ENCODE data around the gene SNORC. TPM values are rescaled to one million over a fixed set of nuclear protein-coding genes. Genes with fewer than 3 reads are reported as not detected.

The SNORC gene
- total RNA-seq, 1 experiment from 2014 or later = 3.4 TPM

GRCh38 chr2:232896111-232896510 lies 26.0 kb downstream of the SNORC start:
- peaks cover 3% of the 10 kb centered on the region; the same call in 1 of the 2 replicates for H3K27me3 Mint-ChIP-seq (ENCODE audit: low read depth)
- CTCF ChIA-PET = interaction anchor here (0.8 kb wide), 1 partner anchor 70 kb away, joined by 3 read pairs; no protein-coding TSS in a partner anchor
- no peaks in the 10 kb centered on the region for H3K9me3 Mint-ChIP-seq
- POLR2A ChIA-PET = no interaction called here
- no peak overlapping the region for H3K4me3 Mint-ChIP-seq
- H3K27ac Mint-ChIP-seq = no peak overlapping the region
- TF ChIP-seq, protein P1, sequence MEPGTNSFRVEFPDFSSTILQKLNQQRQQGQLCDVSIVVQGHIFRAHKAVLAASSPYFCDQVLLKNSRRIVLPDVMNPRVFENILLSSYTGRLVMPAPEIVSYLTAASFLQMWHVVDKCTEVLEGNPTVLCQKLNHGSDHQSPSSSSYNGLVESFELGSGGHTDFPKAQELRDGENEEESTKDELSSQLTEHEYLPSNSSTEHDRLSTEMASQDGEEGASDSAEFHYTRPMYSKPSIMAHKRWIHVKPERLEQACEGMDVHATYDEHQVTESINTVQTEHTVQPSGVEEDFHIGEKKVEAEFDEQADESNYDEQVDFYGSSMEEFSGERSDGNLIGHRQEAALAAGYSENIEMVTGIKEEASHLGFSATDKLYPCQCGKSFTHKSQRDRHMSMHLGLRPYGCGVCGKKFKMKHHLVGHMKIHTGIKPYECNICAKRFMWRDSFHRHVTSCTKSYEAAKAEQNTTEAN (CRISPR knock-in tag; IDR thresholded peaks at IDR 0.05) = no peak
- TF ChIP-seq ETV6 (CRISPR knock-in tag; IDR thresholded peaks at IDR 0.05) (no peak), NFATC4 (CRISPR knock-in tag; IDR thresholded peaks at IDR 0.05) (no peak), MAX (CRISPR knock-in tag; IDR thresholded peaks at IDR 0.05) (no peak)
- no peaks in the 10 kb centered on the region for H3K36me3 Mint-ChIP-seq
- H3K4me1 Mint-ChIP-seq = peaks cover 9% of the 10 kb centered on the region
- DNase-seq (ENCODE audit: low spot score) = no peak
- no peak for ATAC-seq

DNA sequence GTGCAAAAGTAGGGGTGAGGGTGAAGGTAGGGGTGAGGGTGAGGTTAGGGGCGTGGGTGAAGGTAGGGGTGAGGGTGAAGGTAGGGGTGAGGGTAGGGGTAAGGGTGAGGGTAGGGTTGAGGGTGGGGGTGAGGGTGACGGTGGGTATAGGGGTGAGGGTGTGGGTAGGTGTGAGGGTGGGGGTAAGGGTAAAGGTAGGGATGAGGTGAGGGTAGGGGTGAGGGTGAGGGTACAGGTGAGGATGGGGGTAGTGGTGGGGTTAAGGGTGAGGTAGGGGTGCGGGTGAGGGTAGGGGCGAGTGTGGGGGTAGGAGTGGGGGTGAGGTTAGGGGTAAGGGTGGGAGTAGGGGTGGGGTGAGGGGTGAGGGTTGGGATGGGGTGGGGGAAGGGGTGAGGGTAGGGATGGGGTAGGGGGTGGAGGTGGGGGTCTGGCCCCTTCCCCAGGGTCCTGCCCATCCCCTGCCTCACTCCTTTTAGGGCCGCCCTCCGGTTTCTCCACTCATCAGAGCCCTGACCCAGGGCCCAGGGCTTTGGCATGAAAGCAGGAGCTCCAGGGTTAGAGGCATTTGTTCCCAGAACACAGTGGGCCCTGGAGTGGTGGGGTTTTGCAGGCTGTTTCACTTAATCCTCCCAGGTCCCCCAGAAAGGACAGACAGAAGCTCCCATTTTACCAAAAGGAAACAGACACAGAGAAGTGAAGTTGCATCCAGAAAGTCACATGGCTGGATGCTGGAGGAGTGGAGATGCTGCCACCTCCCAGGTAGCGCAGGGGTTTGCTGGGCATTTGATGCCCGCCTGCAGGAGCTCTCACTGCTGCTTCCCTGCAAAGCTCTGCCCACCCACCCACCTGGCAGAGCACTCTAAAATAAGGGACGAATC lies 26.9 kb downstream of the SNORC start:
- Mint-ChIP-seq H3K27me3 (ENCODE audit: low read depth) (no peaks in the 10 kb centered on the region; the same call in 1 of the 2 replicates), H3K4me1 (peaks cover 3% of the 10 kb centered on the region), H3K9me3 (no peaks in the 10 kb centered on the region), H3K27ac (no peak overlapping the region), H3K4me3 (no peak overlapping the region), H3K36me3 (no peaks in the 10 kb centered on the region)
- DNase-seq (ENCODE audit: low spot score) (no peak), ATAC-seq (no peak)
- TF ChIP-seq ZNF425 (CRISPR knock-in tag; conservative IDR thresholded peaks at IDR 0.05) (no peak), ZNF317 (CRISPR knock-in tag; IDR thresholded peaks at IDR 0.05; ENCODE audit: borderline replicate concordance, low read depth) (no peak), FOXJ3 (CRISPR knock-in tag; IDR thresholded peaks at IDR 0.05; ENCODE audit: borderline replicate concordance) (no peak), NFYB (CRISPR knock-in tag; conservative IDR thresholded peaks at IDR 0.05; ENCODE audit: low read depth) (no peak), SMAD3 (CRISPR knock-in tag; IDR thresholded peaks at IDR 0.05; ENCODE audit: borderline replicate concordance) (no peak), GTF2I (CRISPR knock-in tag; conservative IDR thresholded peaks at IDR 0.05) (no peak), ZNF121 (CRISPR knock-in tag; IDR thresholded peaks at IDR 0.05) (no peak), SMAD4 (CRISPR knock-in tag; IDR thresholded peaks at IDR 0.05) (no peak), USF2 (CRISPR knock-in tag; IDR thresholded peaks at IDR 0.05) (no peak), ZNF396 (CRISPR knock-in tag; IDR thresholded peaks at IDR 0.05; ENCODE audit: borderline replicate concordance) (no peak), TCF7 (CRISPR knock-in tag; IDR thresholded peaks at IDR 0.05; ENCODE audit: low read depth) (no peak), NR2C2 (CRISPR knock-in tag; IDR thresholded peaks at IDR 0.05) (no peak), CREM (CRISPR knock-in tag; IDR thresholded peaks at IDR 0.05) (no peak), CDX4 (CRISPR knock-in tag; IDR thresholded peaks at IDR 0.05; ENCODE audit: borderline replicate concordance) (no peak), PREB (CRISPR knock-in tag; IDR thresholded peaks at IDR 0.05; ENCODE audit: borderline replicate concordance) (no peak), JUN (CRISPR knock-in tag; IDR thresholded peaks at IDR 0.05) (no peak)
- POLR2A ChIA-PET = no interaction called here
- CTCF ChIA-PET = interaction anchor here (0.9 kb wide), 1 partner anchor 10 kb away, joined by 4 read pairs; no protein-coding TSS in a partner anchor
